Activated CD8-positive, alpha-beta memory T cell treated with anti-CD3 and anti-CD28 coated beads, Interleukin-2, amount 50 U/mL, for 1 hour (primary cell): ENCODE results near the gene MBD3.

Experiments used
- DNase-seq: peaks from one replicate; pipeline ENCODE4 v3.0.0-alpha.2; 2020; ENCODE audit errors: extremely low read depth

The MBD3 gene

DNA sequence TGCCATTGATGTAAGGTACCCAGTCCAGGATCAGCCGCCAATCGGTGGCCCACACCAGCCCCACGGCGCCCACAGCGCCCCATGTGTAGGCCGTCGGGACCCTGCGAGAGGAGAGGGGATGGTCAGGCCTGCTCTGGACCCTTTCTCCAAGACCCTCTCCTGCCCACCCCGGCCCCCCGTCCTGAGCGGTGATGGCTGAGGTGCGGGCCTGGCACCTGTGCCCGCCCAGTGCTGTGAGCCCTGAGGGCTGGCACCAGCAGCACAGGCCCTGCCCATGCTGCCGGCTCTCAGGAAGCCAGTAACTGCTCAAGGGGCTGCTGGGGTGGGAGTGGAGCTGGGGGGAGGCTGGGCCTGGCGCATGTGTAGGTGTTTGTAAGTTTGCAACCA lies 6.8 kb upstream of the MBD3 start:
- no peak for DNase-seq

DNA sequence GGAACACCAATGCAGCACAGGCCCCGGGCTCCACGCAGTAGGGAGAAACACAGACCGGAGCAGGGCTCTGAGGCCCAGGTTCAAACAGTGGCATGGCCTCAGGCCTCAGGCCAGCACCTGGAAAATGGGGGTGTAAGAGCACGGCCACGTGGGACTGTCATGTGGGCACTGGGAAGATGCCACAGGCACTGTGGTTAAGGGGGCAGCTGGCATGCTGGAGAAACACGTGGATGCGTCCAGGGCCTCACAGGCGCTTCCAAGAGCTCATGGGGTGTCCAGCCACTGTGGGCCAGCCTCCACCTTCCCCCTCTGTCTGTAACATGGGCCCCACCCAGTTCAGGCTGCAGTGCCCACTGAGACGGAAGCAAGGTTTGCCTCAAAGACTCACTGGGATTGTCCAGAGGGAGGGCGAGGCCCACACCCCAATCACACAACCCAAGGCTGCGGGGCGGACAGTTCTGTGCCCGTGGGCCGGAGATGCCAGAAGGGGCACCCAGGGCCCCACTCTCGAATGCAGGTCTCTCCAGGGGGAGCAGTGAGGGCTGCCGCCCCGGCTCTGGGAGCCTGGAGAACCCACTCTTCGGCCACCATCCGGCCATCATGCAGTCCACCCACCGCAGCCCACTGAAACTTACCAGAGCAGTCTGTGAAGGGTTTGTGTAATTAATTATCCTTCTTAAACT lies 6.3 kb upstream of the MBD3 start:
- DNase-seq: no peak

DNA sequence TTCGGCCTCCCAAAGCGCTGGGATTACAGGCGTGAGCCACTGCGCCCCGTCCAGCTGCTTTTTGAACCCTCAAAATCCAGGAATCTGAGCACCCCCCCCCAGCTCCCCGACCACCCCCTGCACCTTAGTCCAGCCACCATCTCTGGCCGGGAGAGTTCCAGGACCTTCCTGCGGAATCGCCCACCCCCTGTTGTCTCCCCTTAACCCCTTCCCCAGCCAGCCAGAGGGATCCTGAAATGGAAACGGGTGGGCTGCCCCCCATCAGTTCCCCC lies 772 bp upstream of the MBD3 start:
- no peak for DNase-seq

DNA sequence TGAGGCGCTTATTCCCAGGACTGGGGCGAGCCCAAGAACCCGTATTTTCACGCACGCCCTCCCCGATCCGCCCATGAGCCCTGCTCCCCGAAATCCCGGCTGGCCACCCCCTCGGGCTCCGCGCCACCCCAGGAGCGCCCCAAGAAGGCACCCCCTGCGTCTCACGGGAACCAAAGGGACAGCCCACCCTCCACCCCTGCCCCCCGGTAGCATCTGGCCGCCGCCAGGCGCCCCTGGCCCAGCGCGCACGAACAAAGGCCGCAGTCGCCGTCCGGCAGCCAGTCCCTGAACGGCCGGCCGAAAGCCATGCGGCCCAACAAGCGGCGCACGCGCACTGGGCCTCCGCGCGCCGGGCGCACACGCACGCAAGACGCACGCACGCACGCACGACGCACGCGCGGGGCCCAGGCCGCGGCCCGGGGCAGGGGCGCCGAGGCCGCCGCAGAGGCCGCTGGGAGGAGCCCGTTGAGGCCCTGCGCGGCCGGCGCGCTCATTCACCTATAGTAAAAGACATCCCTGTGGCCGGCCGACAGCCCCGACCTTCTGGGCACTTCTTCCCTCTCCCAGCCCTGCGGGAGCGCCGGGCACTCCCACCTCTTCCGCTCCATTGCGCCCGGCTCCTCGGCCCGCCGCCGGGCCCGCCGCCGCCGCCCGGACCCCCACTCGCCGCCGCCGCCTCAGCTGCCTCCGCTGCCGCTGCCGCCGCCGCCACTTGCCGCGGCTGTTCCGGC lies 476 bp downstream of the MBD3 start:
- DNase-seq: no peak

DNA sequence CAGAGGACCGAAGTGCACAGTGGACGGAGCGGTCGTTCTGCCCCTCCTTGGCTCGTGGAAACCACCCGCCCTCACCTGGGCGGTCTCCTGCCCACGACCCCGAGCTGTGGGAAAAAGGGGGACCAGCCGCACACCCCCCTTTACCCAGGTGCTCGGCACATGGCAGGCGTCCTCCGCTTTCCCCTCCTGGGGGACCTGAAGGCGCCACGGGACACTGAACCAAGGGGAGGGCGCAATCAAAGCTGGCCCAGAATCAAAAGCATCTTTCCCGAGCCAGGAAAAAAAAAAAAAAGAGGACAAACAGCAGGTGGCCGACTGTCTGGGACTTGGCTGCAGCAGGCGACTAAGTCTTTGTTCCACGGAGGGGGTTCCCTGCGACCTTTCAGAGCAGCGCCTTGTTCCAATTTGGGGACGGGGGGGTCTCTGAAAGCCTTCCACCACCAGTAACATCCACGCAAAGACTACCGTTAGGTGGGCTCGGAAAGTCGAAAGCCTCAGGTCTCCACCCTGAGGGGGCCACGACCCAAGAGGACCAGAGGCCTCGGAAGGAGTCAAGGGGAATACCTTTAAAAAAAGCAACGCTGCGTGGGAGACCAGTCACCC lies 1.1 kb downstream of the MBD3 start:
- no peak for DNase-seq

GRCh38 chr19:1590641-1591397 lies 1.8 kb downstream of the MBD3 start:
- no peak for DNase-seq

GRCh38 chr19:1587872-1588271 lies 4.8 kb downstream of the MBD3 start:
- DNase-seq: no peak

- no peak for DNase-seq
Measured at GRCh38 chr19:1585243-1585580, 7.5 kb downstream of the MBD3 start.

DNA sequence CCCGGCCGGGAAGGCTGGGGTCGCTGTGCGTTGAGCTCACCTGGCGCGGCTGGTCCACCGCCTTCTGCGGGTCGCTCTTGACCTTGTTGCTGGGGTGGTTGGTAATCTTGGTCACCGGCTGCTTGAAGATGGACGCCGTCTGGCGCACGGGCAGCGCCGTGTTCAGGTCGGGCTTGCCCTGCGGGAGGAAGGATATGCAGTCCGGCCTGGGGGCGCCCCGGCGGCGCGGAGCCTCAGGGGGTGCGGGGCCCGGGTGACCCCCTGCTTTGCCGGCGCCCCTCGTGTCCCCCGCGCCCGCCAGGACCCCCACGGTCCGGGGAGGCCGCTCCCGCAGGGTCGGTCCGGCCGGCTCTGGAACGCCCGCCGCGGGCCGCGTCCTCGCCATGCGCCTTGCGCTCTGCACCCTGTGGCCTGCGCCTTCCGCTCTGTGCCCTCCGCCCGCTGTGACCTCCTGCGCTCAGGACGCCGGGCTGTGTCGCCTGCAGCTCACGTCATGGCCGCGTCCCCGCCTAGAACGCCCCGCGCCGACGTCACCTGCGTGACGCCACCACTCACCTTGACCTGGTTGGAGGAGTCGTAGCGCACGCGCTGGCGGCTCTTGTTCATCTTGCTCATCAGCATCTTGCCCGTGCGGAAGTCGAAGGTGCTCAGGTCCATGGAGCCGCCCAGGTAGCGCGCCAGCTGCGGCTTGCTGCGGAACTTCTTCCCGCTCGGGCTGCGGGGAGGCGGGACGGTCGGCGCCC lies 8.0 kb downstream of the MBD3 start:
- DNase-seq: no peak

- DNase-seq: no peak
Measured at GRCh38 chr19:1582201-1582600, 10.5 kb downstream of the MBD3 start.

- no peak for DNase-seq
Measured at GRCh38 chr19:1580957-1581356, 11.7 kb downstream of the MBD3 start.

- DNase-seq: no peak
Measured at GRCh38 chr19:1580382-1580781, 12.3 kb downstream of the MBD3 start.

DNA sequence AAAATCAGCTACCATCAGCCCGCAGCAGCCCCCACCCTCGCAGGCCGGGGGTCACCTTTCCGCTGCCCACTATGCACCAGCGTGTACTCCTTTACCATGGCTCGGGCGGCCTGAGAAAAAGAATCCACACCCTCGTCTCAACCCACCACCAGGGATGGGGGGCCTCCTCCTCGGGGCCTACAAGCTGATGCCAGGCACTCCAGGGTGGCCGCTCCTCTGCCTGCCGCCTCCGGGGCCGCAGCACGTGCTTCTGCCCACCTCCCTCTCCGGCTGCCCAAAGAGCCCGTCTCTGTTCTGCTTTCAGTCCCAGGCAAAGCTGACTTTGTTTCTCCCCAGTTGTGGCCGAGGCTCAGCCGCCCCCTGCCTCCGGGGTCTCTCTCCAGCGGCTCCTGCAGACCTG lies 13.4 kb downstream of the MBD3 start:
- DNase-seq: no peak

- DNase-seq: no peak
Measured at GRCh38 chr19:1577929-1578618, 14.6 kb downstream of the MBD3 start.

GRCh38 chr19:1577090-1577928 lies 15.4 kb downstream of the MBD3 start:
- no peak for DNase-seq

- DNase-seq: no peak
Measured at GRCh38 chr19:1576242-1577089, 16.2 kb downstream of the MBD3 start.

GRCh38 chr19:1575323-1576241 lies 17.1 kb downstream of the MBD3 start:
- DNase-seq: no peak

DNA sequence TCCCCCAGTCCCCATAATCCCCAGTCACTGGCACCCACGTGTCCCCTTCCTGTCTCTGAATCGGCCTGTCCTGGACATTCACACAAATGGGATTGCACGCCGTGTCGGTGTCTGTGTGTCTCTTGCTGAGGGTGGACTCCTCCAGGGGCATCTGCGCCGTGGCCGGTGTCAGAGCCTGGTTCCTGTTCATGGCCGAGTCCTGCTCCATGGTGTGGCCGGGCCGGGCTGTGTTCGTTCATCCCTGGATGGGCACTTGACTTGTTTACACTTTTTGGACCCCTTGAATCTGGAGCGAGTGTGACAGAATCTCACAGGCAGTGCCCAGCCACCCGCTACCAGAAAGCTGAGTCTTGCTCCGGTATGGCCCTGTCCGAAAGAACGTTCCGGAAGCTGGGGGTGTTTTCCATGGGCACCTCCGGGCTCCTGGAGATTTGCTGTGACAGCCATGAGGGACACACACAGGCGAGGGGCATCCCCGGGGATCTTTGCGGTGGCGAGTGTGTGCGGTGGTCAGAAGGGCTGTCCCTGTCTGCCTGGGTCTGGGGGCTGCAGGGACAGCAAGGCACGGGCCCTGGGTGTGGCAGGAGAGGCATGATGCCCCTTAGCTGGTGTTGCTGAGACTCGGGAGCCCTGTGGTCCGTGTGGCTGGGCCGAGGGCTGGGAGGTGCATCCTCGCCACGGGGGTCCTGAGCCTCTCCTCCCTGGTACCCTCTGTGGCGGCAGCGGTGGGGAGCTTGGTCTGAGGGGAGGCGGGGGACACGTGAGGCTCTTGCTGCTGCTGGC lies 18.1 kb downstream of the MBD3 start:
- DNase-seq: no peak
